Smooth muscle cell (in vitro differentiated cells): ENCODE results near the gene COL23A1. TPM values are rescaled to one million over a fixed set of nuclear protein-coding genes. Genes with fewer than 3 reads are reported as not detected.
"Not testable (repeated sequence)": the region's sequence is repeated elsewhere in the genome, so short reads cannot be mapped to it uniquely, and the experiment has no call there.

Experiments
- DNase-seq: peaks from one replicate; lab custom pipeline; 2025; ENCODE audit not compliant: unreplicated experiment; lab: John Stamatoyannopoulos, UW
- H2AFZ ChIP-seq: fragments of 200-600 bp; sonication (generic); 2 replicates; pipeline ENCODE4 v1.6.0; 2016; ENCODE audit warnings: antibody characterized with exemption, low read depth, mild to moderate bottlenecking
- H3F3A ChIP-seq: fragments of 200-600 bp; sonication (generic); 2 replicates; pipeline ENCODE4 v1.6.0; 2017; ENCODE audit warnings: antibody characterized with exemption, low read depth
- H3K27ac ChIP-seq: fragments of 200-600 bp; sonication (generic); 2 replicates; pipeline ENCODE4 v1.5.1; 2016; ENCODE audit warnings: low read depth, mild to moderate bottlenecking
- H3K27me3 ChIP-seq: fragments of 200-600 bp; sonication (generic); 2 replicates; pipeline ENCODE4 v1.6.1; 2016; ENCODE audit warnings: low read depth, mild to moderate bottlenecking
- H3K36me3 ChIP-seq: fragments of 200-600 bp; sonication (generic); 2 replicates; pipeline ENCODE4 v1.5.1; 2016; ENCODE audit warnings: low read depth
- H3K4me1 ChIP-seq: fragments of 200-600 bp; sonication (generic); 2 replicates; pipeline ENCODE4 v1.5.1; 2016; ENCODE audit warnings: low read depth
- H3K4me2 ChIP-seq: fragments of 200-600 bp; sonication (generic); 2 replicates; pipeline ENCODE4 v1.6.0; 2016; ENCODE audit warnings: mild to moderate bottlenecking
- H3K4me3 ChIP-seq: fragments of 200-600 bp; sonication (generic); 2 replicates; pipeline ENCODE4 v1.5.1; 2016; ENCODE audit warnings: mild to moderate bottlenecking
- H3K79me2 ChIP-seq: fragments of 200-600 bp; sonication (generic); 2 replicates; pipeline ENCODE4 v1.6.0; 2016; ENCODE audit warnings: low read depth, mild to moderate bottlenecking
- H3K9ac ChIP-seq: fragments of 200-600 bp; sonication (generic); 2 replicates; pipeline ENCODE4 v1.6.0; 2016; ENCODE audit warnings: low read depth
- H3K9me3 ChIP-seq: fragments of 200-600 bp; sonication (generic); replicated peaks from 2 replicates; pipeline ENCODE4 v1.5.1; 2016; ENCODE audit warnings: low read depth
- H4K20me1 ChIP-seq: fragments of 200-600 bp; sonication (generic); 2 replicates; pipeline ENCODE4 v1.6.0; 2016; ENCODE audit warnings: low read depth
- CTCF ChIP-seq: fragments of 200-600 bp; sonication (generic); IDR thresholded peaks from 2 replicates; pipeline ENCODE4 v1.5.1; 2017; ENCODE audit warnings: borderline replicate concordance, mild to moderate bottlenecking, antibody characterized with exemption; ENCODE audit not compliant: insufficient read depth, poor library complexity, severe bottlenecking
- WGBS: methylation state at CpG from one replicate; pipeline ENCODE4 v1.1.7; 2016; ENCODE audit warnings: low lambda C conversion rate; 5-methylcytosine and 5-hydroxymethylcytosine counted together
- polyA plus RNA-seq: library from polyadenylated mRNA; unstranded; fragments of >200 nt; fragmentation: Nextera tagmentation; extraction: Ambion mirVana; gene quantifications from 2 replicates; pipeline ENCODE4 v1.2.1, GENCODE V29; 2016
- total RNA-seq: library from RNA; depleted of rRNA; stranded (reverse); fragments of >200 nt; gene quantifications from 2 replicates; pipeline ENCODE4 v1.2.3, GENCODE V29; 2014

COL23A1 gene
- total and polyA plus RNA-seq, 2 experiments from 2014 or later, result 5.3 to 27.4 TPM

- WGBS, result 71% methylated on average over 13 of the region's 13 CpGs
- Histone ChIP-seq H2AFZ (no peak overlapping the region), H3K36me3 (no peaks in the 10 kb centered on the region), H3K4me1 (peaks cover 12% of the 10 kb centered on the region), H3K79me2 (no peaks in the 10 kb centered on the region), H3K27me3 (peaks cover 19% of the 10 kb centered on the region), H4K20me1 (no peaks in the 10 kb centered on the region), H3F3A (peaks cover 6% of the 10 kb centered on the region), H3K9me3 (no peaks in the 10 kb centered on the region), H3K4me3 (no peak overlapping the region), H3K27ac (no peak overlapping the region), H3K9ac (no peak overlapping the region), H3K4me2 (peak overlapping the region; percentile 97)
- no peak for TF ChIP-seq CTCF
- no peak for DNase-seq
These were observed 2.2 kb downstream of the COL23A1 start for GRCh38 chr5:178587763-178588611.

DNA sequence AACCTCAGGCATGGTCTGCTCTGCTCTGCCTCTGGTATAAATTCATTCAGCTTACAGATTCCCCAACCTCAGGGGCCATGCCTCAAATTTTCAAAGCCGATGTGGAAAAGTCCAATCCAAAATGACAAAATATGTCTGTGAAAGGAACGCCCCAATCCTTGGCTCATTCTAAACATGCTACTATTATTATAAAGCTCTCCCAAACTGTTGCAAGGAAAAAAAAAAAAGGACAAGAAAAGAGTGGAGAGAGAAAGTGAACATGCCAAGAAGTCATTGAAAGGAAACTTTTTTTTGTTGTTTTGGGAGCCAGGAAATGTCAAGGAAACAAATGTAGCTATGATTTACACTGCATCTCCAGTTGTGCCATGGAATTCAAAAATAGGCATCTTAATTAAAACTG lies 3.8 kb downstream of the COL23A1 start:
- Histone ChIP-seq H3K9me3 (no peaks in the 10 kb centered on the region), H4K20me1 (no peaks in the 10 kb centered on the region), H3F3A (peaks cover 1% of the 10 kb centered on the region), H3K79me2 (no peaks in the 10 kb centered on the region), H3K4me3 (no peak overlapping the region), H2AFZ (no peak overlapping the region), H3K36me3 (no peaks in the 10 kb centered on the region), H3K27me3 (peaks cover 19% of the 10 kb centered on the region), H3K4me1 (peaks cover 12% of the 10 kb centered on the region), H3K9ac (no peak overlapping the region), H3K27ac (no peak overlapping the region), H3K4me2 (no peak overlapping the region)
- WGBS, result 96% methylated on average over 2 of the region's 2 CpGs
- DNase-seq, result no peak
- no peak for TF ChIP-seq CTCF

DNA sequence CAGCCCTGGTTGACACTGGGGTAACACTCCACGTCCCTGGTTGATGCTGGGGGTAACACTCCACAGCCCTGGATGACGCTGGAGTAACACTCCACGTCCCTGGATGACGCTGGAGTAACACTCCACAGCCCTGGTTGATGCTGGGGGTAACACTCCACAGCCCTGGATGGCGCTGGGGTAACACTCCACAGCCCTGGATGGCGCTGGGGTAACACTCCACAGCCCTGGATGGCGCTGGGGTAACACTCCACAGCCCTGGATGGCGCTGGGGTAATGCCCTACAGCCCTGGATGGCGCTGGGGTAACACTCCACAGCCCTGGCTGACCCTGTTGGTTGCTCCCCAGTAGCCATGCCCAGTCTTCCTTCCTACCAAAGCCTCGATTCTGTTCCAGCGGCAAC lies 4.8 kb downstream of the COL23A1 start:
- not testable (repeated sequence) for H2AFZ ChIP-seq, DNase-seq, H4K20me1 ChIP-seq, H3K4me2 ChIP-seq, H3K9ac ChIP-seq, H3F3A ChIP-seq, H3K27ac ChIP-seq, H3K9me3 ChIP-seq, H3K36me3 ChIP-seq, H3K4me3 ChIP-seq, H3K79me2 ChIP-seq
- 83% methylated on average over 11 of the region's 11 CpGs for WGBS
- Histone ChIP-seq H3K4me1 (peaks cover 12% of the 10 kb centered on the region), H3K27me3 (peaks cover 19% of the 10 kb centered on the region)

GRCh38 chr5:178583279-178583678 lies 6.9 kb downstream of the COL23A1 start:
- TF ChIP-seq CTCF, result no peak
- 91% methylated on average over 8 of the region's 8 CpGs for WGBS
- H3K9me3 ChIP-seq, result no peaks in the 10 kb centered on the region

More at GRCh38 chr5:178583279-178583678, 6.9 kb downstream of the COL23A1 start:
- no peak for DNase-seq
- Histone ChIP-seq H4K20me1 (no peaks in the 10 kb centered on the region), H3F3A (no peaks in the 10 kb centered on the region), H3K4me1 (peaks cover 7% of the 10 kb centered on the region), H3K27me3 (peaks cover 13% of the 10 kb centered on the region), H3K27ac (no peak overlapping the region), H3K79me2 (no peaks in the 10 kb centered on the region), H3K9ac (no peak overlapping the region), H3K4me2 (no peak overlapping the region), H3K4me3 (no peak overlapping the region), H2AFZ (no peak overlapping the region), H3K36me3 (no peaks in the 10 kb centered on the region)
